Naive thymus-derived CD4-positive, alpha-beta T cell (primary cell): ENCODE measurements around the gene HOXA3. TPM values are rescaled to one million over a fixed set of nuclear protein-coding genes. Genes with fewer than 3 reads are reported as not detected.

Experiments
- ATAC-seq: fragments of 150-1000 bp; cut with Tn5 transposase; 2 replicates; pipeline ENCODE4 v1.10.0; 2021; ENCODE audit warnings: mild to moderate bottlenecking, moderate library complexity
- CTCF ChIA-PET: fragments of 350-600 bp; sonication (Branson Sonifier 250); formaldehyde crosslinking; loops from one replicate; lab custom pipeline; 2021; ENCODE audit warnings: antibody characterized with exemption; lab: Charles Lee
- POLR2A ChIA-PET: fragments of 350-600 bp; sonication (Branson Sonifier 250); formaldehyde crosslinking; loops from one replicate; lab custom pipeline; 2021; ENCODE audit warnings: antibody characterized with exemption, inconsistent platforms; lab: Charles Lee
- DNase-seq, 9 donors: peaks; one replicate each; pipeline versions ENCODE4 v3.0.0 to v3.0.0-alpha.2; 2020 to 2022; ENCODE audit warnings: mixed read lengths in 1 of 9
- H3K27ac ChIP-seq: one replicate; pipeline ENCODE4 v1.7.0; 2013; ENCODE audit warnings: mild to moderate bottlenecking, low read depth, low read length, moderate library complexity
- H3K27me3 ChIP-seq, 2 donors: one replicate each; pipeline ENCODE4 v1.7.0; 2013; ENCODE audit warnings: low read length in 2 of 2, mild to moderate bottlenecking in 2 of 2, moderate library complexity in 2 of 2; ENCODE audit not compliant: control insufficient read depth in 2 of 2, insufficient read depth in 2 of 2
- H3K36me3 ChIP-seq, 3 experiments: 1 replicate in 2 of 3; 2 replicates in 1 of 3; pipeline ENCODE4 v1.7.0; 2013; ENCODE audit warnings: low read length in 3 of 3, mild to moderate bottlenecking in 3 of 3, moderate library complexity in 1 of 3; ENCODE audit not compliant: insufficient read depth in 3 of 3, control insufficient read depth in 2 of 3
- H3K4me1 ChIP-seq, 2 donors: one replicate each; pipeline ENCODE4 v1.7.0; 2013; ENCODE audit warnings: low read length in 2 of 2, mild to moderate bottlenecking in 2 of 2, moderate library complexity in 1 of 2; ENCODE audit not compliant: control insufficient read depth in 2 of 2, insufficient read depth in 2 of 2
- H3K4me3 ChIP-seq: 2 replicates; pipeline ENCODE4 v1.7.0; 2013; ENCODE audit warnings: mild to moderate bottlenecking, low read length
- H3K9me3 ChIP-seq, 3 experiments: 1 replicate in 2 of 3; 2 replicates in 1 of 3; pipeline ENCODE4 v1.7.0; 2013; ENCODE audit warnings: low read length in 3 of 3; ENCODE audit not compliant: control insufficient read depth in 2 of 3
- H3K27ac Mint-ChIP-seq, 9 donors: one replicate each; pipeline ENCODE4 v1.8.0; 2020 to 2022; ENCODE audit warnings: mixed read lengths in 9 of 9, mild to moderate bottlenecking in 8 of 9, moderate library complexity in 5 of 9, inconsistent platforms in 2 of 9
- H3K27me3 Mint-ChIP-seq, 5 donors: one replicate each; pipeline ENCODE4 v1.8.0; 2021 to 2022; ENCODE audit warnings: mixed read lengths in 5 of 5, mild to moderate bottlenecking in 1 of 5
- H3K36me3 Mint-ChIP-seq, 5 donors: one replicate each; pipeline ENCODE4 v1.8.0; 2020 to 2022; ENCODE audit warnings: mixed read lengths in 5 of 5, mild to moderate bottlenecking in 3 of 5, inconsistent platforms in 1 of 5
- H3K4me1 Mint-ChIP-seq, 7 donors: one replicate each; pipeline ENCODE4 v1.8.0; 2020 to 2022; ENCODE audit warnings: mixed read lengths in 7 of 7, mild to moderate bottlenecking in 3 of 7, inconsistent platforms in 1 of 7
- H3K4me3 Mint-ChIP-seq, 10 donors: one replicate each; pipeline ENCODE4 v1.8.0; 2020 to 2022; ENCODE audit warnings: mild to moderate bottlenecking in 10 of 10, mixed read lengths in 10 of 10, moderate library complexity in 6 of 10, inconsistent platforms in 2 of 10
- H3K9me3 Mint-ChIP-seq, 11 donors: one replicate each; pipeline ENCODE4 v1.8.0; 2020 to 2022; ENCODE audit warnings: mixed read lengths in 11 of 11, mild to moderate bottlenecking in 4 of 11, inconsistent platforms in 1 of 11, moderate library complexity in 1 of 11
- intact Hi-C, 2 donors: fragments of 100-400 bp; cut with micrococcal nuclease; formaldehyde crosslinking; loops; one replicate each; pipeline ENCODE4 v1.15.1; 2023
- polyA plus RNA-seq, 2 donors: library from polyadenylated mRNA; unstranded; fragments of 300-500 nt; fragmentation: Illumina TruSeq; gene quantifications; one replicate each; pipeline ENCODE4 v1.2.3, GENCODE V29; 2021
- total RNA-seq, 6 experiments: library from RNA in 5 of 6; stranded (reverse) in 5 of 6; gene quantifications; 1 replicate in 5 of 6; 2 replicates in 1 of 6; pipeline ENCODE4 v1.2.3 and lab custom pipeline; 2021 to 2026

HOXA3 gene
- total and polyA plus RNA-seq, 7 experiments from 2014 or later: 0.12 TPM; not detected in 6

GRCh38 chr7:27186668-27187474, 34.5 kb upstream of the HOXA3 start:
- Histone ChIP-seq H3K27ac (no peak overlapping the region), H3K4me3 (no peak overlapping the region), H3K9me3 (no peaks in the 10 kb centered on the region), H3K4me1 (peaks cover 40 to 54% of the 10 kb centered on the region in 2 donors), H3K36me3 (no peaks in the 10 kb centered on the region), H3K27me3 (peaks cover 45 to 85% of the 10 kb centered on the region in 2 donors)
- intact Hi-C loops: loop anchor here (5.0 kb wide), 3 partner anchors 35 to 1325 kb away; partner anchors contain the start of genes HOXA3 (in 2 of the 2) and HIBADH (in 1 of the 2)
- DNase-seq: peak in 1 of 9 donors; percentile 3
- peak overlapping the region in 3 of 9 donors; percentile 68 to 83 (median 73) for H3K27ac Mint-ChIP-seq
- ChIA-PET POLR2A (interaction anchor here (1.0 to 1.9 kb wide), 3 partner anchors 18 to 26 kb away, joined by 3 to 4 read pairs (median 4); no protein-coding TSS in a partner anchor), CTCF (interaction anchor here (0.7 to 1.7 kb wide), 6 partner anchors 10 to 1094 kb away, joined by 3 to 8 read pairs (median 3); no protein-coding TSS in a partner anchor)
- H3K4me1 Mint-ChIP-seq: peaks cover 27 to 67% (median 52%) of the 10 kb centered on the region in 7 donors
- peaks cover 0 to 4% (median 0%) of the 10 kb centered on the region in 5 donors for H3K36me3 Mint-ChIP-seq
- peaks cover 0 to 15% (median 0%) of the 10 kb centered on the region in 11 donors for H3K9me3 Mint-ChIP-seq
- peaks cover 84 to 97% (median 88%) of the 10 kb centered on the region in 5 donors for H3K27me3 Mint-ChIP-seq
- ATAC-seq: no peak
- peak overlapping the region in 7 of 10 donors; percentile 25 to 92 (median 80) for H3K4me3 Mint-ChIP-seq

GRCh38 chr7:27185854-27186667, 33.7 kb upstream of the HOXA3 start:
- DNase-seq: peak in 1 of 9 donors; percentile 11
- no peak for ATAC-seq
- Mint-ChIP-seq H3K27ac (peak overlapping the region; percentile 22 to 85 (median 71)), H3K9me3 (peaks cover 0 to 15% (median 0%) of the 10 kb centered on the region in 11 donors), H3K4me1 (peaks cover 27 to 67% (median 51%) of the 10 kb centered on the region in 7 donors), H3K4me3 (peak overlapping the region; percentile 64 to 87 (median 79)), H3K36me3 (peaks cover 0 to 4% (median 0%) of the 10 kb centered on the region in 5 donors), H3K27me3 (peaks cover 84 to 97% (median 85%) of the 10 kb centered on the region in 5 donors)
- ChIA-PET CTCF (interaction anchor here (0.9 to 1.7 kb wide), 3 partner anchors 9 to 1093 kb away, joined by 3 to 8 read pairs (median 3); no protein-coding TSS in a partner anchor), POLR2A (interaction anchor here (1.0 to 1.9 kb wide), 3 partner anchors 17 to 25 kb away, joined by 3 to 4 read pairs (median 4); no protein-coding TSS in a partner anchor)
- Histone ChIP-seq H3K27me3 (peaks cover 45 to 82% of the 10 kb centered on the region in 2 donors), H3K4me1 (peaks cover 40 to 50% of the 10 kb centered on the region in 2 donors), H3K36me3 (no peaks in the 10 kb centered on the region), H3K27ac (no peak overlapping the region), H3K9me3 (no peaks in the 10 kb centered on the region), H3K4me3 (no peak overlapping the region)
- intact Hi-C loops: loop anchor here (2.0 to 5.0 kb wide), 6 partner anchors 15 to 1324 kb away; partner anchors contain the start of genes HOXA3 (in 2 of the 2), HIBADH (in 1 of the 2) and HOXA13 (in 1 of the 2)

- ChIA-PET POLR2A (interaction anchor here (1.1 to 1.9 kb wide), 3 partner anchors 17 to 25 kb away, joined by 3 to 5 read pairs (median 4); no protein-coding TSS in a partner anchor), CTCF (interaction anchor here (1.0 kb wide), 1 partner anchor 35 kb away, joined by 3 read pairs; no protein-coding TSS in a partner anchor)
- no peaks in the 10 kb centered on the region for H3K9me3 ChIP-seq
- H3K27me3 ChIP-seq: peaks cover 45 to 87% of the 10 kb centered on the region in 2 donors
- Mint-ChIP-seq H3K4me3 (peak within 1 kb of the TSS; percentile 71 to 87 (median 79)), H3K9me3 (peaks cover 0 to 14% (median 0%) of the 10 kb centered on the region in 11 donors), H3K27ac (peak within 1 kb of the TSS; percentile 22 to 85 (median 73)), H3K4me1 (peaks cover 29 to 65% (median 51%) of the 10 kb centered on the region in 7 donors), H3K36me3 (peaks cover 0 to 4% (median 0%) of the 10 kb centered on the region in 5 donors), H3K27me3 (peaks cover 80 to 95% (median 81%) of the 10 kb centered on the region in 5 donors)
- H3K4me1 ChIP-seq: peaks cover 40 to 50% of the 10 kb centered on the region in 2 donors
- ATAC-seq: peak; percentile 14
- DNase-seq: peak in 2 of 9 donors; percentile 8 to 21
- no peaks in the 10 kb centered on the region for H3K36me3 ChIP-seq
- H3K27ac ChIP-seq: no peak within 1 kb of the TSS
- peak within 1 kb of the TSS; percentile 39 for H3K4me3 ChIP-seq
- intact Hi-C loops: loop anchor here (2.0 to 5.0 kb wide), 6 partner anchors 14 to 1323 kb away; partner anchors contain the start of genes HOXA3 (in 2 of the 2), HIBADH (in 1 of the 2) and HOXA13 (in 1 of the 2)
Observed at GRCh38 chr7:27185013-27185853, 32.9 kb upstream of the HOXA3 start, which contains the start of gene HOXA11. Gene HOXA11 (minus strand): TSS chr7:27185232. CDS start chr7:27185144, 88 bp downstream.

- Mint-ChIP-seq H3K27me3 (peaks cover 78 to 92% (median 81%) of the 10 kb centered on the region in 5 donors), H3K27ac (peak overlapping the region in 7 of 9 donors; percentile 43 to 84 (median 73)), H3K4me3 (peak overlapping the region; percentile 69 to 87 (median 79)), H3K36me3 (no peaks in the 10 kb centered on the region), H3K4me1 (peaks cover 29 to 62% (median 51%) of the 10 kb centered on the region in 7 donors), H3K9me3 (peaks cover 0 to 14% (median 0%) of the 10 kb centered on the region in 11 donors)
- DNase-seq (peak in 2 of 9 donors; percentile 36 to 38), ATAC-seq (peak; percentile 22)
- Histone ChIP-seq H3K4me1 (peaks cover 40 to 52% of the 10 kb centered on the region in 2 donors), H3K4me3 (peak overlapping the region; percentile 39), H3K9me3 (no peaks in the 10 kb centered on the region), H3K36me3 (no peaks in the 10 kb centered on the region), H3K27me3 (peaks cover 47 to 89% of the 10 kb centered on the region in 2 donors), H3K27ac (no peak overlapping the region)
- ChIA-PET CTCF (interaction anchor here (1.1 kb wide), 1 partner anchor 505 kb away, joined by 3 read pairs; no protein-coding TSS in a partner anchor), POLR2A (interaction anchor here (1.4 kb wide), 1 partner anchor 16 kb away, joined by 5 read pairs; no protein-coding TSS in a partner anchor)
- intact Hi-C loops: loop anchor here (1.0 to 5.0 kb wide), 7 partner anchors 10 to 1322 kb away; partner anchors contain the start of genes HOXA3 (in 2 of the 2), HIBADH (in 1 of the 2), HOXA10 (in 1 of the 2) and HOXA13 (in 1 of the 2)
Observed at GRCh38 chr7:27184337-27185012, 32.1 kb upstream of the HOXA3 start.
